Mesothelial cell of epicardium (in vitro differentiated cells): ENCODE measurements around the gene PPDPF. TPM values are rescaled to one million over a fixed set of nuclear protein-coding genes. Genes with fewer than 3 reads are reported as not detected.

ENCODE experiments used
- DNase-seq, 2 experiments: peaks; one replicate each; pipeline ENCODE4 v3.0.0; 2021; ENCODE audit warnings: low spot score in 2 of 2; ENCODE audit not compliant: unreplicated experiment in 2 of 2
- H3K27ac Mint-ChIP-seq: 2 replicates; pipeline ENCODE4 v1.8.0; 2021; ENCODE audit warnings: mixed read lengths
- H3K27me3 Mint-ChIP-seq: 2 replicates; pipeline ENCODE4 v1.8.0; 2021; ENCODE audit warnings: low read depth, mixed read lengths
- H3K36me3 Mint-ChIP-seq: 2 replicates; pipeline ENCODE4 v1.8.0; 2021; ENCODE audit warnings: mixed read lengths
- H3K4me1 Mint-ChIP-seq: 2 replicates; pipeline ENCODE4 v1.8.0; 2021; ENCODE audit warnings: mixed read lengths
- H3K4me3 Mint-ChIP-seq: 2 replicates; pipeline ENCODE4 v1.8.0; 2021; ENCODE audit warnings: mild to moderate bottlenecking, moderate library complexity, mixed read lengths
- H3K9me3 Mint-ChIP-seq: 2 replicates; pipeline ENCODE4 v1.8.0; 2021; ENCODE audit warnings: mixed read lengths
- total RNA-seq: library from RNA; stranded (reverse); gene quantifications from 3 replicates; pipeline ENCODE4 v1.2.1, GENCODE V29; 2021
- TF ChIP-seq, protein P1 (sequence below): fragments of 200-600 bp; sonication (generic); IDR thresholded peaks from one replicate; pipeline ENCODE4 v1.5.0; 2021; ENCODE audit warnings: antibody characterized with exemption; ENCODE audit not compliant: unreplicated experiment

The PPDPF gene
- total RNA-seq, 1 donor from 2014 or later, result 271 TPM

DNA sequence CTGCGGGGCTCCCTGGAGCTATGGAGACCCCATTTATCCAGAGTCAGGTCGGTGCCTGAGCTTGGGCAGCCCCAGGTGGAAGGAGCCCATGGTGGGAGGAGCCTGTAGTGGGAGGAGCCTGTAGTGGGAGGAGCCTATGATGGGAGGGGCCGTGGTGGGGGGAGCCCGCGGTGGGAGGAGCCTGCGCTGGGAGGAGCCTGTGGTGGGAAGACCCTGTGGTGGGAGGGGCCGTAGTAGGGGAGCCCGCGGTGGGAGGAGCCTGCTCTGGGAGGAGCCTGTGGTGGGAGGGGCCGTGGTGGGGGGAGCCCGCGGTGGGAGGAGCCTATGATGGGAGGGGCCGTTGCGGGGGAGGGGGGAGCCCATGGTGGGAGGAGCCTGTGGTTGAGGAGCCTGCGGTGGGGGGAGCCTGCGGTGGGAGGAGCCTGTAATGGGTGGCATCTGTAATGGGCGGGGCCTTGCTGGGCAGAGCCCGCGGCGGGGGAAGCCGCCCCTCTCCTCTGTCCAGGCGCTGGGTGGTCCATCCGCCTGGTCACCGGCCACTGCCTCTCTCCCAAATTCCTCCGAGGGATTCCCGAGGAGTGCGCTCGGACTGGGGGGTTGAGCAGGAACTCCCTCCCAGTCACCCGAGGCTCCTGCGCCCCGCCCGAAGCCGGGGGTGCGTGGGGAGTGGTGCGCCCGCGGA is 32.8 kb downstream of the PPDPF start:
- Mint-ChIP-seq H3K27me3 (peaks cover 4% of the 10 kb centered on the region), H3K4me1 (no peaks in the 10 kb centered on the region), H3K4me3 (peak overlapping the region; percentile 64), H3K36me3 (no peaks in the 10 kb centered on the region), H3K27ac (no peak overlapping the region), H3K9me3 (no peaks in the 10 kb centered on the region)
- DNase-seq, result peak; percentile 79 to 85
- TF ChIP-seq, protein P1, sequence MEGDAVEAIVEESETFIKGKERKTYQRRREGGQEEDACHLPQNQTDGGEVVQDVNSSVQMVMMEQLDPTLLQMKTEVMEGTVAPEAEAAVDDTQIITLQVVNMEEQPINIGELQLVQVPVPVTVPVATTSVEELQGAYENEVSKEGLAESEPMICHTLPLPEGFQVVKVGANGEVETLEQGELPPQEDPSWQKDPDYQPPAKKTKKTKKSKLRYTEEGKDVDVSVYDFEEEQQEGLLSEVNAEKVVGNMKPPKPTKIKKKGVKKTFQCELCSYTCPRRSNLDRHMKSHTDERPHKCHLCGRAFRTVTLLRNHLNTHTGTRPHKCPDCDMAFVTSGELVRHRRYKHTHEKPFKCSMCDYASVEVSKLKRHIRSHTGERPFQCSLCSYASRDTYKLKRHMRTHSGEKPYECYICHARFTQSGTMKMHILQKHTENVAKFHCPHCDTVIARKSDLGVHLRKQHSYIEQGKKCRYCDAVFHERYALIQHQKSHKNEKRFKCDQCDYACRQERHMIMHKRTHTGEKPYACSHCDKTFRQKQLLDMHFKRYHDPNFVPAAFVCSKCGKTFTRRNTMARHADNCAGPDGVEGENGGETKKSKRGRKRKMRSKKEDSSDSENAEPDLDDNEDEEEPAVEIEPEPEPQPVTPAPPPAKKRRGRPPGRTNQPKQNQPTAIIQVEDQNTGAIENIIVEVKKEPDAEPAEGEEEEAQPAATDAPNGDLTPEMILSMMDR, result no peak

DNA sequence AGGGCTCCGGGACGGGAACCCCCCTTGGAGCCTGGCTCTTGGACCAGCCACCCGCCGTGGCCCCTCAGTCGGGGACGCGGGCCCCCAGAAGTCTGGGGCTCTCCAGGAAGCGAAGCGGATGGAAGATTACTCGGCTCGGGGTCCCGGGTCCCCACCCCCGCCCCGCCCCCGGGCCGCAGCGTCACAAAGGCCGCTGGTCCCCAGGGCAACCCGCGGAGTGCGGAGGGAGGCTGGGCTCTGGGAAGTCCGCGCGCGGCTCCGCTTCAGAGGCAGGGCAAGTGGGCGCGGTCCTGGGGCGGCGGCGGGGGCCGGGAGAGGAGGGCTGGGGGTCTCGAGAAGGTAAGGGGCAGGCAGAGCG is 33.3 kb downstream of the PPDPF start, which contains the start of gene FNDC11:
TSS of gene FNDC11 (plus strand) at position 227 of the 358 bp plus-strand sequence. CDS start 1,505 bp downstream, outside the sequence.
- Mint-ChIP-seq H3K27me3 (peaks cover 4% of the 10 kb centered on the region), H3K9me3 (no peaks in the 10 kb centered on the region), H3K4me1 (no peaks in the 10 kb centered on the region), H3K4me3 (peak within 1 kb of the TSS; percentile 64), H3K36me3 (no peaks in the 10 kb centered on the region), H3K27ac (no peak within 1 kb of the TSS)
- no peak for DNase-seq
- TF ChIP-seq, protein P1, result no peak

DNA sequence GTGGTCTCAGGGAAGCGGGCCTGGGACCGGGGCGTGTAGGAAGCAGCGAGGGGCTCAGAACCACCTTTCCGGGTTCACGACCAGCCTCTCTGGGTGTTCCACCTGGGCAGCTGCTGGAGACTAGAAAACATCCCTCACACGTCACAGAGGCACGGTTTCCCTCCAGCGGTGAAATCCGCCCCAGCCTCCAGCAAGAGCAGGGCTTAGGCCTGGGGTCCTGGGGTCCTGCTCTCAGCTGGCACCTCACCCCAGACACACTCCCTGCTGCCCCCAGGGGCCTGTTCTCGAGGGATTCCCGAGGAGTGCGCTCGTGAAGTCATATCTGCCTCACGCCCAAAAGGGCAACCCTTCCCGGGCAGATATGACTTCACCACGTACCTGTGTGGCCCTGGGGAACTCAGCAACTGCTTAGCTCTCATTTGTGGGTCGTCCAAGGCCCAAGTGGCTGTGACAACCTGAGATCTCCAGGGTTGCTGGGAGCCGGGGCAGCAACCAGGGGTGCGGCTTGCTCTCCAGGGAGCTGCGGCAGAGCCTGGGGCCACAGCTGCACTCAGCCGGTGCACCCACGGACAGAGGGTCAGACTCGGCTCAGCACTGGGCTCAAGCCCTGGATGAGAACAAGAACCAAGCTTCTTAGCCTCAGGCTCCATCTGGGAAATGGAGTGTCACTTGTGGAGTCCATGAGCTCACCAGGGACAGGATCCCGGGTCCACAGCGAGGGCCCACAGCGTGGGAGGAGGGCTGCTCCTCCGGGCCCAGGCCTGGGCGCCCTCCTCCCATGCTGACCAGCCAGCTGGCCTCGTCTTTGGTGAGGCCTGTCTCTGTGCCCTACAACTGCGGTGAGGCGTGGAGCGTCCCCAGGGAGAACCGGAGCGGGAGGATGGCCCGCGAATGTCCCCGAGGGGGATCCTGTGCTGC is 34.1 kb downstream of the PPDPF start:
- no peak for DNase-seq
- H3K27ac Mint-ChIP-seq, result no peak overlapping the region

DNA sequence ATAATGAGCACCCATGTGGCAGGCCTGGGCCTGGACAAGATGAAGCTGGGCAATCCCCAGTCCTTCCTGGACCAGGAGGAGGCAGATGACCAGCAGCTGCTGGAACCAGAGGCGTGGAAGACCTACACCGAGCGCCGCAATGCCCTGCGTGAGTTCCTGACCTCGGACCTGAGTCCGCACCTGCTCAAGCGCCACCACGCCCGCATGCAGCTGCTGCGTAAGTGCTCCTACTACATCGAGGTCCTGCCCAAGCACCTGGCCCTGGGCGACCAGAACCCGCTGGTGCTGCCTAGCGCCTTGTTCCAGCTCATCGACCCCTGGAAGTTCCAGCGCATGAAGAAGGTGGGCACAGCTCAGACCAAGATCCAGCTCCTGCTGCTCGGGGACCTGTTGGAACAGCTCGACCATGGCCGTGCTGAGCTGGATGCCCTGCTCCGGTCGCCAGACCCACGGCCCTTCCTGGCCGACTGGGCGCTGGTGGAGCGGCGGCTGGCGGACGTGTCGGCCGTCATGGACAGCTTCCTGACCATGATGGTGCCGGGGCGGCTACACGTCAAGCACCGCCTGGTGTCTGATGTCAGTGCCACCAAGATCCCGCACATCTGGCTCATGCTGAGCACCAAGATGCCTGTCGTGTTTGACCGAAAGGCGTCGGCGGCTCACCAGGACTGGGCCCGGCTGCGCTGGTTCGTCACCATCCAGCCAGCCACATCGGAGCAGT is 35.3 kb downstream of the PPDPF start:
- no peak overlapping the region for H3K4me3 Mint-ChIP-seq

More for the DNA sequence above, 34.1 kb downstream of the PPDPF start:
- Mint-ChIP-seq H3K4me3 (peak overlapping the region; percentile 64), H3K9me3 (no peaks in the 10 kb centered on the region), H3K36me3 (peaks cover 2% of the 10 kb centered on the region), H3K4me1 (no peaks in the 10 kb centered on the region), H3K27me3 (no peaks in the 10 kb centered on the region)
- TF ChIP-seq, protein P1, result no peak

More for the DNA sequence above, 35.3 kb downstream of the PPDPF start:
- no peak for DNase-seq
- peaks cover 6% of the 10 kb centered on the region for H3K36me3 Mint-ChIP-seq
- H3K4me1 Mint-ChIP-seq, result no peaks in the 10 kb centered on the region
- no peaks in the 10 kb centered on the region for H3K27me3 Mint-ChIP-seq
- H3K9me3 Mint-ChIP-seq, result no peaks in the 10 kb centered on the region
- TF ChIP-seq, protein P1, result no peak
- H3K27ac Mint-ChIP-seq, result no peak overlapping the region
